H9 (cell line): ENCODE measurements around the gene MAML3. TPM values are rescaled to one million over a fixed set of nuclear protein-coding genes. Genes with fewer than 3 reads are reported as not detected.

Source experiments
- DNase-seq: peaks from one replicate; pipeline ENCODE4 v3.0.0-alpha.2; 2017
- H2AFZ ChIP-seq: one replicate; pipeline ENCODE4 v1.6.1; 2013; ENCODE audit warnings: mild to moderate bottlenecking, low read length, control low read depth, moderate library complexity
- H2AK5ac ChIP-seq: 2 replicates; pipeline ENCODE4 v1.6.1; 2013; ENCODE audit warnings: low read length, control low read depth, mixed read lengths; ENCODE audit not compliant: insufficient read length
- H2BK120ac ChIP-seq: one replicate; pipeline ENCODE4 v1.6.1; 2013; ENCODE audit warnings: low read depth, mild to moderate bottlenecking, low read length, control low read depth, inconsistent platforms; ENCODE audit not compliant: poor library complexity, severe bottlenecking
- H2BK12ac ChIP-seq: 2 replicates; pipeline ENCODE4 v1.6.1; 2013; ENCODE audit warnings: low read length, control low read depth, mixed read lengths, low read depth; ENCODE audit not compliant: insufficient read length
- H2BK15ac ChIP-seq: 2 replicates; pipeline ENCODE4 v1.6.1; 2013; ENCODE audit warnings: low read depth, low read length, control low read depth
- H2BK20ac ChIP-seq: one replicate; pipeline ENCODE4 v1.6.1; 2013; ENCODE audit warnings: low read depth, mild to moderate bottlenecking, low read length, control low read depth, inconsistent platforms; ENCODE audit not compliant: poor library complexity, severe bottlenecking
- H2BK5ac ChIP-seq: 2 replicates; pipeline ENCODE4 v1.6.1; 2013; ENCODE audit warnings: low read length, control low read depth, mixed read lengths; ENCODE audit not compliant: insufficient read length
- H3K14ac ChIP-seq: 2 replicates; pipeline ENCODE4 v1.6.1; 2013; ENCODE audit warnings: low read length, control low read depth; ENCODE audit not compliant: insufficient read depth
- H3K18ac ChIP-seq: 2 replicates; pipeline ENCODE4 v1.6.1; 2013; ENCODE audit warnings: low read depth, mild to moderate bottlenecking, mixed read lengths, low read length, control low read depth; ENCODE audit not compliant: insufficient read length
- H3K23ac ChIP-seq: 2 replicates; pipeline ENCODE4 v1.6.1; 2013; ENCODE audit warnings: low read length, control low read depth, mixed read lengths, low read depth; ENCODE audit not compliant: insufficient read length
- H3K23me2 ChIP-seq: 2 replicates; pipeline ENCODE4 v1.6.1; 2013; ENCODE audit warnings: low read depth, mild to moderate bottlenecking, mixed read lengths, low read length, control low read depth; ENCODE audit not compliant: insufficient read length, poor library complexity, severe bottlenecking
- H3K27ac ChIP-seq: 2 replicates; pipeline ENCODE4 v1.5.1; 2013; ENCODE audit warnings: low read length, control low read depth, mixed read lengths, low read depth; ENCODE audit not compliant: insufficient read length
- H3K27me3 ChIP-seq: 2 replicates; pipeline ENCODE4 v1.6.1; 2013; ENCODE audit warnings: low read length, control low read depth, inconsistent platforms; ENCODE audit not compliant: insufficient read depth
- H3K4ac ChIP-seq: 2 replicates; pipeline ENCODE4 v1.6.1; 2013; ENCODE audit warnings: low read depth, mild to moderate bottlenecking, control low read depth, inconsistent platforms, low read length, moderate library complexity
- H3K4me1 ChIP-seq: 2 replicates; pipeline ENCODE4 v1.6.1; 2013; ENCODE audit warnings: low read length, control low read depth, inconsistent platforms; ENCODE audit not compliant: insufficient read depth
- H3K4me2 ChIP-seq: 2 replicates; pipeline ENCODE4 v1.6.1; 2013; ENCODE audit warnings: low read length, control low read depth, mixed read lengths; ENCODE audit not compliant: insufficient read length, insufficient read depth
- H3K56ac ChIP-seq: 2 replicates; pipeline ENCODE4 v1.6.1; 2013; ENCODE audit warnings: low read depth, mild to moderate bottlenecking, mixed read lengths, low read length, control low read depth; ENCODE audit not compliant: insufficient read length
- H3K79me1 ChIP-seq: 2 replicates; pipeline ENCODE4 v1.6.1; 2013; ENCODE audit warnings: low read depth, mild to moderate bottlenecking, moderate library complexity, low read length, control low read depth, inconsistent platforms; ENCODE audit not compliant: insufficient read depth, poor library complexity, severe bottlenecking
- H3K79me2 ChIP-seq: 2 replicates; pipeline ENCODE4 v1.6.1; 2013; ENCODE audit warnings: low read length, control low read depth, inconsistent platforms; ENCODE audit not compliant: insufficient read depth
- H3K9ac ChIP-seq: 2 replicates; pipeline ENCODE4 v1.6.1; 2013; ENCODE audit warnings: low read length, control low read depth, mixed read lengths; ENCODE audit not compliant: insufficient read length; ENCODE audit errors: extremely low read depth
- H3K9me3 ChIP-seq: one replicate; pipeline ENCODE4 v1.6.1; 2013; ENCODE audit warnings: low read depth, low read length, inconsistent platforms; ENCODE audit not compliant: control insufficient read depth
- H3T11ph ChIP-seq: one replicate; pipeline ENCODE4 v1.6.1; 2013; ENCODE audit warnings: mild to moderate bottlenecking, low read length, control low read depth, inconsistent platforms
- H4K20me1 ChIP-seq: one replicate; pipeline ENCODE4 v1.6.1; 2013; ENCODE audit not compliant: control insufficient read depth, insufficient read length, insufficient read depth
- H4K5ac ChIP-seq: 2 replicates; pipeline ENCODE4 v1.6.1; 2013; ENCODE audit warnings: low read depth, mild to moderate bottlenecking, mixed read lengths, low read length, control low read depth; ENCODE audit not compliant: insufficient read length
- H4K8ac ChIP-seq: replicated peaks from 2 replicates; pipeline ENCODE4 v1.6.1; 2013; ENCODE audit warnings: low read length, control low read depth, mixed read lengths, low read depth; ENCODE audit not compliant: insufficient read length
- H4K91ac ChIP-seq: 2 replicates; pipeline ENCODE4 v1.6.1; 2013; ENCODE audit warnings: low read depth, mild to moderate bottlenecking, moderate library complexity, mixed read lengths, low read length, control low read depth; ENCODE audit not compliant: insufficient read length
- H3K27ac Mint-ChIP-seq, 3 experiments: 2 replicates in 2 of 3; 3 replicates in 1 of 3; pipeline ENCODE4 v1.8.0; 2020 to 2021; ENCODE audit warnings: mixed read lengths in 3 of 3, mild to moderate bottlenecking in 1 of 3, moderate library complexity in 1 of 3
- H3K27me3 Mint-ChIP-seq: 2 replicates; pipeline ENCODE4 v1.8.0; 2021; ENCODE audit warnings: low read depth, mild to moderate bottlenecking, moderate library complexity, mixed read lengths
- H3K36me3 Mint-ChIP-seq, 3 experiments: 2 replicates in 2 of 3; 3 replicates in 1 of 3; pipeline ENCODE4 v1.8.0; 2020 to 2021; ENCODE audit warnings: low read depth in 3 of 3, mixed read lengths in 3 of 3; ENCODE audit not compliant: insufficient read depth in 1 of 3
- H3K4me1 Mint-ChIP-seq, 2 experiments: 2 replicates each; pipeline ENCODE4 v1.8.0; 2020; ENCODE audit warnings: mixed read lengths in 2 of 2
- H3K4me3 Mint-ChIP-seq, 2 experiments: 2 replicates in 1 of 2; 3 replicates in 1 of 2; pipeline ENCODE4 v1.8.0; 2020 to 2021; ENCODE audit warnings: mild to moderate bottlenecking in 2 of 2, mixed read lengths in 2 of 2, moderate library complexity in 1 of 2
- H3K9me3 Mint-ChIP-seq, 2 experiments: 2 replicates in 1 of 2; 3 replicates in 1 of 2; pipeline ENCODE4 v1.8.0; 2020; ENCODE audit warnings: mild to moderate bottlenecking in 2 of 2, mixed read lengths in 2 of 2, moderate library complexity in 1 of 2
- WGBS: extraction: QIAGEN DNeasy Blood & Tissue Kit; methylation state at CpG from one replicate; pipeline ENCODE4 v1.1.7; 2013; ENCODE audit warnings: missing lambda C conversion rate, low lambda C conversion rate, mixed read lengths; ENCODE audit not compliant: insufficient read length; ENCODE audit errors: extremely low coverage; 5-methylcytosine and 5-hydroxymethylcytosine counted together
- total RNA-seq: library from RNA; stranded (reverse); gene quantifications from 2 replicates; pipeline ENCODE4 v1.2.1, GENCODE V29; 2021
- TF ChIP-seq, protein P1 (sequence below): fragments of 200-600 bp; sonication (generic); conservative IDR thresholded peaks from 3 replicates; pipeline ENCODE4 v1.8.0; 2021; ENCODE audit warnings: antibody characterized with exemption, mild to moderate bottlenecking

MAML3 gene
- total RNA-seq, 1 experiment from 2014 or later = 3.9 TPM

DNA sequence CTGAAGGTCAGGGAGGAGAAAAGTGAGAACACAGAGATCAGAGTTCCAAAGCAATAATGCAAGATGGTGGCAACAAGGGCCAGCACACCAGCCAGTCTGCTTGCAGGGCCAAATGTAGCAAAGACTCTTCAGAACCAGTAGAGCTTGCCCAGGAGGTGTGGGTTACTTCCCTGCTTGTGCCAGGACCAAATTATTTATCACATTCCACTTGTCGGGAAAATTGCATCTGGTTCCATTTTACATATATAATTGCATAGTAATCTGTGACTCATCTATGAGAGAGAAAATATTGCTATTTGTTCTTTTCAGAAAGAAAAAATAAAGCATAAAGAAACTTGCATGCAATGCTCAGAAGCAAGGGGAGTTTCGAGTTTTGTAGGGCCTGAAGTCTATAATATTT lies 41.4 kb downstream of the MAML3 start:
- H2BK20ac ChIP-seq = no peak overlapping the region
- no peaks in the 10 kb centered on the region for H3K79me1 ChIP-seq
- H2BK5ac ChIP-seq = no peak overlapping the region
- H2AK5ac ChIP-seq = no peak overlapping the region
- no peak overlapping the region for H2BK15ac ChIP-seq
- no peak overlapping the region for H4K8ac ChIP-seq
- Mint-ChIP-seq H3K9me3 (no peaks in the 10 kb centered on the region), H3K27me3 (no peaks in the 10 kb centered on the region), H3K36me3 (no peaks in the 10 kb centered on the region), H3K4me3 (no peak overlapping the region), H3K4me1 (peaks cover 6 to 9% of the 10 kb centered on the region in 2 experiments; a peak in 2 of 4 replicates), H3K27ac (no peak overlapping the region)
- H4K20me1 ChIP-seq = no peaks in the 10 kb centered on the region
- no peak overlapping the region for H4K91ac ChIP-seq
- no peaks in the 10 kb centered on the region for H3K79me2 ChIP-seq
- H3K23ac ChIP-seq = no peak overlapping the region
- H3T11ph ChIP-seq = no peak overlapping the region
- no peaks in the 10 kb centered on the region for H3K4me1 ChIP-seq
- no peaks in the 10 kb centered on the region for H3K27me3 ChIP-seq
- no peak overlapping the region for H3K14ac ChIP-seq
- no peak for DNase-seq
- H3K23me2 ChIP-seq = no peaks in the 10 kb centered on the region
- H3K9me3 ChIP-seq = no peaks in the 10 kb centered on the region
- TF ChIP-seq, protein P1, sequence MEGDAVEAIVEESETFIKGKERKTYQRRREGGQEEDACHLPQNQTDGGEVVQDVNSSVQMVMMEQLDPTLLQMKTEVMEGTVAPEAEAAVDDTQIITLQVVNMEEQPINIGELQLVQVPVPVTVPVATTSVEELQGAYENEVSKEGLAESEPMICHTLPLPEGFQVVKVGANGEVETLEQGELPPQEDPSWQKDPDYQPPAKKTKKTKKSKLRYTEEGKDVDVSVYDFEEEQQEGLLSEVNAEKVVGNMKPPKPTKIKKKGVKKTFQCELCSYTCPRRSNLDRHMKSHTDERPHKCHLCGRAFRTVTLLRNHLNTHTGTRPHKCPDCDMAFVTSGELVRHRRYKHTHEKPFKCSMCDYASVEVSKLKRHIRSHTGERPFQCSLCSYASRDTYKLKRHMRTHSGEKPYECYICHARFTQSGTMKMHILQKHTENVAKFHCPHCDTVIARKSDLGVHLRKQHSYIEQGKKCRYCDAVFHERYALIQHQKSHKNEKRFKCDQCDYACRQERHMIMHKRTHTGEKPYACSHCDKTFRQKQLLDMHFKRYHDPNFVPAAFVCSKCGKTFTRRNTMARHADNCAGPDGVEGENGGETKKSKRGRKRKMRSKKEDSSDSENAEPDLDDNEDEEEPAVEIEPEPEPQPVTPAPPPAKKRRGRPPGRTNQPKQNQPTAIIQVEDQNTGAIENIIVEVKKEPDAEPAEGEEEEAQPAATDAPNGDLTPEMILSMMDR = no peak
- no CpG with 5 or more reads among the region's 2 CpGs for WGBS
- H3K27ac ChIP-seq = no peak overlapping the region
- H3K9ac ChIP-seq = no peak overlapping the region
- no peak overlapping the region for H2AFZ ChIP-seq
- no peak overlapping the region for H3K4me2 ChIP-seq
- H3K18ac ChIP-seq = no peak overlapping the region
- no peak overlapping the region for H3K4ac ChIP-seq
- no peak overlapping the region for H2BK120ac ChIP-seq
- no peak overlapping the region for H4K5ac ChIP-seq
- H3K56ac ChIP-seq = no peak overlapping the region
- no peak overlapping the region for H2BK12ac ChIP-seq
